Measurements from ENCODE around the gene CAMKMT. TPM values are rescaled to one million over a fixed set of nuclear protein-coding genes. Genes with fewer than 3 reads are reported as not detected.

CAMKMT gene
- total RNA-seq, 1 experiment from 2014 or later = 17.4 TPM

DNA sequence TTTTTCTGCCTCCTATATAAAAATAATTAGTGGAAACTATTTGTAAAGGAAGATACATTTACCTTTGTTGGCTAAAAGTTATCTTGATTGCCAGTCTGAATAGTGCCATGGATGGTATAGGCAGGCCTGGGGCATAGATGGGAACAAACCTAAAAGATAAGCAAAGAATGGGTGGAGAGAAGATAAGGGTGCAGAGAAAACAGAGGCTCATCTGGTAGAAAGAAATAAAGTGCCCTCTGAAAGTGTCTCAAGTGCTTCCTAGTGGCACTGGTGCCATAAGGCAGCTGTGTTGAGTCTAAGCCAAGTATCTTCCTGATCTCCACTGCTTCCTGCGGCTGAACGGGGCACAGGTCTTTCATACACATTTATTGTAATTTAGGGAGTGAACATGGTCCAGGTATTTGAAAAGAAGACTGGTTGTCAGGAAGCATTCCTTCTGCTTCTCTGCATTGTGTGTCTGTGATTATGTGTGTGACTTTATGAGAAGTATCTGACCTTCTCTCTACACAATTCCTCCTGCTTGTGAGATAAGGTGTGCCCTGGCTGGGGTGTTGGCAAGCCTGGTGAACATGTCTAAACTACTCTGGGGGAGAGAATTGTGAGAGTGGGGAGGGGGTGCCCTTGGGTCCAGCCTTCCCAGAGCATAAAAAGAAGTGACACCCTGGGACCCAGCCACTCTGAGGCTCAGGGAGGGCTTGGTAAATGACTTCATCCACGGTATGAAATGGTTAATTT, 280.5 kb downstream of the CAMKMT start:
- H3K27me3 Mint-ChIP-seq (ENCODE audit: low read depth) = no peaks in the 10 kb centered on the region
- Histone ChIP-seq H2AFZ (ENCODE audit: low read length) (no peak overlapping the region), H2BK5ac (ENCODE audit: insufficient read length, low read length) (no peak overlapping the region), H3K4ac (ENCODE audit: low read depth, low read length) (no peak overlapping the region), H2BK120ac (ENCODE audit: low read depth, low read length, poor library complexity, severe bottlenecking) (no peak overlapping the region), H4K8ac (replicated peaks; ENCODE audit: insufficient read length, low read depth, low read length) (no peak overlapping the region), H2BK15ac (ENCODE audit: low read depth, low read length) (no peak overlapping the region), H3K79me1 (ENCODE audit: insufficient read depth, low read depth, low read length, poor library complexity, severe bottlenecking) (no peaks in the 10 kb centered on the region), H3K9ac (ENCODE audit: extremely low read depth, insufficient read length, low read length) (no peak overlapping the region), H4K91ac (ENCODE audit: insufficient read length, low read depth, low read length) (no peak overlapping the region), H3K14ac (ENCODE audit: insufficient read depth, low read length) (no peak overlapping the region), H3K18ac (ENCODE audit: insufficient read length, low read depth, low read length) (no peak overlapping the region), H3K56ac (ENCODE audit: insufficient read length, low read depth, low read length) (no peak overlapping the region), H3K27me3 (ENCODE audit: insufficient read depth, low read length) (no peaks in the 10 kb centered on the region), H2AK5ac (ENCODE audit: insufficient read length, low read length) (no peak overlapping the region), H4K20me1 (ENCODE audit: control insufficient read depth, insufficient read depth, insufficient read length) (no peaks in the 10 kb centered on the region), H3K9me3 (ENCODE audit: control insufficient read depth, low read depth, low read length) (no peaks in the 10 kb centered on the region), H3K23ac (ENCODE audit: insufficient read length, low read depth, low read length) (no peak overlapping the region), H3K4me1 (ENCODE audit: insufficient read depth, low read length) (peaks cover 4% of the 10 kb centered on the region; the same call in 1 of the 2 replicates), H3K4me2 (ENCODE audit: insufficient read depth, insufficient read length, low read length) (no peak overlapping the region), H3T11ph (ENCODE audit: low read length) (no peak overlapping the region), H3K79me2 (ENCODE audit: insufficient read depth, low read length) (no peaks in the 10 kb centered on the region), H3K23me2 (ENCODE audit: insufficient read length, low read depth, low read length, poor library complexity, severe bottlenecking) (no peaks in the 10 kb centered on the region), H3K27ac (ENCODE audit: insufficient read length, low read depth, low read length) (no peak overlapping the region), H4K5ac (ENCODE audit: insufficient read length, low read depth, low read length) (no peak overlapping the region), H2BK12ac (ENCODE audit: insufficient read length, low read depth, low read length) (no peak overlapping the region), H2BK20ac (ENCODE audit: low read depth, low read length, poor library complexity, severe bottlenecking) (no peak overlapping the region)
- TF ChIP-seq, protein P1, sequence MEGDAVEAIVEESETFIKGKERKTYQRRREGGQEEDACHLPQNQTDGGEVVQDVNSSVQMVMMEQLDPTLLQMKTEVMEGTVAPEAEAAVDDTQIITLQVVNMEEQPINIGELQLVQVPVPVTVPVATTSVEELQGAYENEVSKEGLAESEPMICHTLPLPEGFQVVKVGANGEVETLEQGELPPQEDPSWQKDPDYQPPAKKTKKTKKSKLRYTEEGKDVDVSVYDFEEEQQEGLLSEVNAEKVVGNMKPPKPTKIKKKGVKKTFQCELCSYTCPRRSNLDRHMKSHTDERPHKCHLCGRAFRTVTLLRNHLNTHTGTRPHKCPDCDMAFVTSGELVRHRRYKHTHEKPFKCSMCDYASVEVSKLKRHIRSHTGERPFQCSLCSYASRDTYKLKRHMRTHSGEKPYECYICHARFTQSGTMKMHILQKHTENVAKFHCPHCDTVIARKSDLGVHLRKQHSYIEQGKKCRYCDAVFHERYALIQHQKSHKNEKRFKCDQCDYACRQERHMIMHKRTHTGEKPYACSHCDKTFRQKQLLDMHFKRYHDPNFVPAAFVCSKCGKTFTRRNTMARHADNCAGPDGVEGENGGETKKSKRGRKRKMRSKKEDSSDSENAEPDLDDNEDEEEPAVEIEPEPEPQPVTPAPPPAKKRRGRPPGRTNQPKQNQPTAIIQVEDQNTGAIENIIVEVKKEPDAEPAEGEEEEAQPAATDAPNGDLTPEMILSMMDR (conservative IDR thresholded peaks at IDR 0.05) = no peak
- H3K4me3 Mint-ChIP-seq = no peak overlapping the region
- peaks cover 26 to 28% of the 10 kb centered on the region in 2 experiments for H3K4me1 Mint-ChIP-seq
- no peaks in the 10 kb centered on the region; a peak in 1 of 7 replicates for H3K36me3 Mint-ChIP-seq (ENCODE audit: insufficient read depth in 1 of 3, low read depth in 3 of 3)
- H3K27ac Mint-ChIP-seq = no peak overlapping the region
- H3K9me3 Mint-ChIP-seq = no peaks in the 10 kb centered on the region
- no peak for DNase-seq
- WGBS (ENCODE audit: extremely low coverage, insufficient read length, low lambda C conversion rate) = no CpG with 5 or more reads among the region's 3 CpGs

All from H9 (cell line).